HG02642 (cell line): ENCODE results near the gene RASA2.

Experiments used
- ATAC-seq: cut with Tn5 transposase; IDR thresholded peaks from one replicate; pipeline ENCODE4 v1.9.1; 2021; ENCODE audit warnings: mild to moderate bottlenecking; ENCODE audit not compliant: unreplicated experiment, poor library complexity

The RASA2 gene

GRCh38 chr3:141659821-141660613 lies 173.2 kb downstream of the RASA2 start:
- ATAC-seq, result no peak

GRCh38 chr3:141660614-141660947 lies 173.8 kb downstream of the RASA2 start:
- ATAC-seq, result no peak

- ATAC-seq, result no peak
Observed at GRCh38 chr3:141661229-141662196, 174.7 kb downstream of the RASA2 start.

GRCh38 chr3:141663993-141664392 lies 177.2 kb downstream of the RASA2 start:
- ATAC-seq, result no peak
